ENCODE measurements around the gene BLMH.
A peak's percentile ranks its signal among the peaks of the same experiment; 100 is the strongest.

DNA sequence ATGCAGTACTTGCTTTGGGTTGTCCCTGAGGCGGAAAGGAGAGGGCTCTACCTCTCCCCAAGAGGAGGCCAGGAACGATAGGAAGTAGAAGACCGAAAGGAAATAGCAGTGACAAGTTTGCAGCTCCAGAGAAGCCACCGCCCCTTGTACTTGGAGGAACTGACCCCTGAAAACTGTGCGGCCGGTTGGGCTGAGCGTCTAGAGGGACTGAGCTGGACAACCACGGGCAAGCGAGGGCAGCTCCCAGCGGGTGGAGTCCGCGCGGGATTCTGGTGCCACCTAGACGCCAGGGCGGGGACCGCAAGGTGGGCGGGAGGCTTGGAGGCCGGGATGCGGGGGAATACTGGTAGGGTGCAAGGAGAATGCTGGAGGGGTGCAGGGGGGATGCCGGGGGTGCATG lies 55.0 kb downstream of the BLMH start:
- TF ChIP-seq, protein P1, sequence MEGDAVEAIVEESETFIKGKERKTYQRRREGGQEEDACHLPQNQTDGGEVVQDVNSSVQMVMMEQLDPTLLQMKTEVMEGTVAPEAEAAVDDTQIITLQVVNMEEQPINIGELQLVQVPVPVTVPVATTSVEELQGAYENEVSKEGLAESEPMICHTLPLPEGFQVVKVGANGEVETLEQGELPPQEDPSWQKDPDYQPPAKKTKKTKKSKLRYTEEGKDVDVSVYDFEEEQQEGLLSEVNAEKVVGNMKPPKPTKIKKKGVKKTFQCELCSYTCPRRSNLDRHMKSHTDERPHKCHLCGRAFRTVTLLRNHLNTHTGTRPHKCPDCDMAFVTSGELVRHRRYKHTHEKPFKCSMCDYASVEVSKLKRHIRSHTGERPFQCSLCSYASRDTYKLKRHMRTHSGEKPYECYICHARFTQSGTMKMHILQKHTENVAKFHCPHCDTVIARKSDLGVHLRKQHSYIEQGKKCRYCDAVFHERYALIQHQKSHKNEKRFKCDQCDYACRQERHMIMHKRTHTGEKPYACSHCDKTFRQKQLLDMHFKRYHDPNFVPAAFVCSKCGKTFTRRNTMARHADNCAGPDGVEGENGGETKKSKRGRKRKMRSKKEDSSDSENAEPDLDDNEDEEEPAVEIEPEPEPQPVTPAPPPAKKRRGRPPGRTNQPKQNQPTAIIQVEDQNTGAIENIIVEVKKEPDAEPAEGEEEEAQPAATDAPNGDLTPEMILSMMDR (IDR thresholded peaks at IDR 0.05), result peak; percentile 33 to 50 (median 40)
- no peak for TF ChIP-seq POLR2AphosphoS5 (IDR thresholded peaks at IDR 0.05)

Data from transverse colon (tissue), 4 donors.